Fibroblast of skin of back (primary cell): ENCODE data around the gene SDK2.
A peak's percentile ranks its signal among the peaks of the same experiment; 100 is the strongest.

Experiments used
- DNase-seq: peaks from one replicate; pipeline ENCODE4 v3.0.0-alpha.2; 2013

The SDK2 gene

DNA sequence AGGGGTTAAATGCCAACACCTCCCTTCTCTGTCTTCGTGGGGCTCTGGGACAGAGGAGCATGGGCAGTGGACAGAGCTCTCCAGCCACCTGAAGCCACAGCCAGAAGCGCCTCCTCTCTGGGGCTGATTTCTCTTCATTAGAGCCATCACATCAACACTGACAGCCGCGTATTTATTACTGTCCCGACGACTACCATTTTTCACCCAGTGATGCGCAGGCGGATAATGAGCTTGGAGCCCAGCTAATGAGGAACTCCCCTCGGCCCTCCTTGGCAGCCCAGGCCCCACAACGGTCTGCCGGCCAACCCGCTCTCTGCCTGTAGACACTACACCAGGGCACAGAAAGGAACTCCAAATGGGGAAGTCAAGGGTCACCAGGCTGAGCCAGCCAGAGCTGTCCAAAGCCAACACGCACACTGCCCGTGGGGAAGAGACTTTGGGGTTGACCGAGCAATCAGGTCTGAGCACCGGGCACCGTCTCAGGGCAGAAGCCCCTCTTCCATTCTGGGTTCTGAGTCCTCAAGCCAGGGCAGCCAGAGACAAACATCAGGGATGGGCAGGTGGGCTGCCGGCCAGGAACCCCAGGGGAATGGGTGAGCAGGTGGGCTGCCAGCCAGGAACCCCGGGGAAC, 13.2 kb downstream of the SDK2 start:
- no peak for DNase-seq

- DNase-seq: no peak
Observed at GRCh38 chr17:73630531-73630930, 13.7 kb downstream of the SDK2 start.

- DNase-seq: no peak
Observed at GRCh38 chr17:73628642-73629552, 15.3 kb downstream of the SDK2 start.

- DNase-seq: no peak
Observed at GRCh38 chr17:73625991-73626673, 18.1 kb downstream of the SDK2 start.

GRCh38 chr17:73625006-73625405, 19.2 kb downstream of the SDK2 start:
- DNase-seq: no peak

- no peak for DNase-seq
Observed at GRCh38 chr17:73624496-73624988, 19.7 kb downstream of the SDK2 start.

DNA sequence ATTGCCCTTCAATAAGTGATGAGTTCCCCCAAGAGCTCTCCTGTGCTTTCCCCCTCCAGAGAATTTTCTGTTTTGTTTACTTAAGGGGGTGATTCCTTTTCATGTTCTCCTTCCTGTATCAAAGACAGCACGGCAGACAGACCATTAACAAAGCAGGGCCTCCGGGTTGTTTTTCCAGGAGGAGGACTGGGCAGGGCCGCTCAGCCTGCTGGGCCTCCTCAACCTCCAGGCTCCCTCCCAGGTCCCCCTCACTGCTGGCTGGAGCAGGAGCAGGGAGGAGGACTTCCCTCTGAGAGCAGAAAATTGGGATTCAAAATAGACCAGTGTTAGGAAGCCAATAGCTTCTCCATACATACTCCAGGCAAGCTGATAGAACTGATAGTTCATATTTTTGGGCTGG, 20.4 kb downstream of the SDK2 start:
- DNase-seq: no peak

GRCh38 chr17:73623247-73623646, 21.0 kb downstream of the SDK2 start:
- DNase-seq: no peak

GRCh38 chr17:73622381-73622780, 21.9 kb downstream of the SDK2 start:
- DNase-seq: no peak

- no peak for DNase-seq
Observed at GRCh38 chr17:73621685-73622084, 22.6 kb downstream of the SDK2 start.

GRCh38 chr17:73620414-73620813, 23.8 kb downstream of the SDK2 start:
- DNase-seq: no peak

DNA sequence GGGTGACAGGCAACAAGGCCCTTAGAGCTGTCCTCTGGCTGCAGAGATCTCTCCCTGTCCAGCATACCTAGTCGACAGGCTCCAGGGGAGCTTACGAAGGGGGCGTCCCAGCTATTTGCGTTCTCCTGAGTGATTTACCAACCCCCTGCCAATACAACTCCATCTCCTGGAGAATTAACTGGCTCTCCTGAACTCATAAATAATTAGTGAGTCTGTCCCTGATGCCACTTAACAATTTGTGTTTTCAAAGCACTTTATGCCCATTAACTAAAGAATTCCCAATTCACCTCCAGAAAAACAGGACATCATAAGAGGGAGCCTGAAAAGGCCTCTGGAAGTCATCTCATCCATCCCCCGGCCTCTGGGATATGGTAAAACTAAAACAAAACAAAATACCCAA, 26.7 kb downstream of the SDK2 start:
- no peak for DNase-seq

DNA sequence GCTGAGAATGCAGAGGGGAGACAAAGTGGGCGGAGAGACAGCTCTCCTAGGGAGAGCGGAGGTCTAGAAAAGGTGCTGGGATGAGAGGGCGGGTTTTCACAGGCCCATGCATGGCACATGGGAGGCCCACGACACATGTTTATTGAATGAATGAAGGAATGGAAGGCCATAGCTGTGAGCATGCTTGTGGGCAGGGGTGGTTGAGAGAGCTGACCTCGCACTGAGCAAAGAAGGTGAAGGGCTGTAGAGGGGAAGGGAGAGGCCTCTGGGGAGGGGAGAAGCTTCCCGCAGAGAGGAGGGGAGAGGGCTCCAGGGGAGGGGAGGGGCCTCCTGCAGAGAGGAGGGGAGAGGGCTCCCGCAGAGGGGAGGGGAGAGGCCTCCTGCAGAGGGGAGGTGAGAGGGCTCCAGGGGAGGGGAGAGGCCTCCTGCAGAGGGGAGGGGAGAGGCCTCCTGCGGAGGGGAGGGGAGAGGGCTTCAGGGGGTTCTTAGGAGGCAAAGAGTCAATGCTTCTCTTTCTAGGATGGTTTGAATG, 27.3 kb downstream of the SDK2 start:
- no peak for DNase-seq

GRCh38 chr17:73616120-73616872, 27.9 kb downstream of the SDK2 start:
- no peak for DNase-seq

DNA sequence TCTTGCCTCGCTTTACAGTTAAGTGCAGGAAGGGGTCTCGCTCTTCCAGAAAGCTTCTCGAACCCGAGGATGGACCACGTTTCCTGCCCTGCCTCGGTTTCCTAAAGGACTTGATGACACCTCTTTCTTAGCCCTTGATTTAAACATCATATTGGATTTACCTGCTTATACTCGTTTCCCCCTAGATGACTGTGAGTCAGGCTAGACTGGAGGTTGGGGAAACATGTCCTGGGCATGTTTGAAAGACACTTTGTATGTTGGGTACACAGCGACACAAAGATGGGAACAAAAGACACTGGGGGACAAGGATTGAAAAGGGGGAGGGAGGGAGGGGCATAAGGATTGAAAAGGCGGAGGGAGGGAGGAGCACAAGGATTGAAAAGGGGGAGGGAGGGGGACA, 30.0 kb downstream of the SDK2 start:
- no peak for DNase-seq

DNA sequence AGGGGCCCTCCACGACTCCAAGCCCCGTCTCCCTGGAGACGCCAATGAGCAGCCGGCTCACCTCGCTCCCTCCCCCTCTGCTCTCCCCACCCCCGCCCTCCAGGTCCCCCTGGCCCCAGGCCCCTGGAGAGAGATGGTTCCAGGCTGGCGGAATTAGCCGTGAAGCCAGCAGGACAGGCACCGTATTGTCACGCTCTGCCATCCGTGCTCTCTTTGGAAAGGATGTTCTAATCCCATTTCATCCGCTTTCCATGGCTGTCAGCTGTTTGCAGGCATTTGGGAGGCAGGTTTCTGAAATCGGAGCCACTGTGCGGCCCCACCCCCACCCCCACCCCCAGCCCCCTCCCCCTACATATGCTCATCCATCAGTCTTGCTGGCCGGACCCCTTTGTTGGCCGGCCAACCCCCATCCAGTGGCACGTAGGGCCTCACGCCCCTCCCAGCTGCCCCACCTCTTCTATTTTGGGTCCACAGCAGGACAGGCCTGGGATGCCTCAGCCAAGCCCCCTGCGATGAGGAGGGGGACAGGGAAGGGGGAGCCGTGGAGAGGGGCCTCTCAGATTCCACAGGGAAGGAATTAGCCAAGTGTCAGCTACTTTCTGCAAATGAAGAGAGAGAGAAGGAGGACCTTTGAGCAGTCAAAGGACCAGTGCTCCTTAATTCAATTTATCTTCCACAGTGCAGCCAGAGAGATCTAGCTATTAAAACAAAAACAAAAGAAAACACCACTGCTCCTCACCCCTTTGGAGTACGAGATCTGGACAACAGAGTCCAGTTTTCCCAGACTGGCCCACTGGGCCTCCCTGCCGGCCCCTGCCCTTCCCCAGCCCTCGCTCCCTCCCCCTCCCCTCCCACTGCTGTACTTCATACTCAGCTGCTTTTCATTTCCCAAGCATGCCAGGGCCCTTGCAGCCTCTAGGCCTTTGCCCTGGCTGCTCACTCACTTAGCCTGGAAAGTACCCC, 30.7 kb downstream of the SDK2 start:
- DNase-seq: no peak

DNA sequence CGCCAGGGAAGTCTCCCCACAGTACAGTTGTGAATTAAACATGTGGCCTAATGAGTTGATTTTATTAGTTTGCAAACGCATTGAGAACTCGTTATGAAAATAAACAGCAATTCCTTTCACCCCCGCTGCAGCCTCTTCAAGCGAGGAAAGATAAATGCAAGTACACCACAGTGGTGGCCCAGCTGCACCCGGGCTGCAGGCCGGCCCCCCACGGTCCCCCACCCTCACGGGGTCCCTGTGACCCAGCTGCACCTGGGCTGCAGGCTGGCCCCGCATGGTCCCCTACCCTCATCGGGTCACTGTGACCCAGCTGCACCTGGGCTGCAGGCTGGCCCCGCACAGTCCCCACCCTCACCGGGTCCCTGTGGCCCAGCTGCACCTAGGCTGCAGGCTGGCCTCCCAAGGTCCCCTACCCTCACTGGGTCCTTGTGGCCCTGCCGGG, 32.2 kb downstream of the SDK2 start:
- DNase-seq: no peak

DNA sequence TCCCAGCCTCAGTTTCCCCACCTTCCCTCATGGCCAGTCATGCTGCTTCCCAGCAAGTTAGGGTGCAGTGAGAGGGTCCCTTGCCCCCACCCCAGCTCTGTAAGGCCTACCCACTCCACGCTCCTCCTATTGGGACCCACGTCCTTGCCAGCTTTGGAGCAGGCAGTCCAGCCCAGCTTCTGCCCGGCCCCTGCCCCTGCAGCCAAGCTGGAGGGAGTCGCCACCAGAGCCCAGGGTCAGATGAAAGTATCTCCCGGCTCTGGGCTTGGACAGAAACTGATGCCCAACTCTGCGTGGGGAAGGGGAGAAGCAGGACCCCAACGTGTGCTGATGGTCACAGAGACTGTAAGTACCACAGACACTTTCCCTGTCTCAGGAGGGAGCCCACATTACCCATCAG, 32.6 kb downstream of the SDK2 start:
- DNase-seq: no peak

- DNase-seq: peak; percentile 22
Observed at GRCh38 chr17:73610331-73610911, 33.8 kb downstream of the SDK2 start.

GRCh38 chr17:73609758-73610157, 34.5 kb downstream of the SDK2 start:
- no peak for DNase-seq

DNA sequence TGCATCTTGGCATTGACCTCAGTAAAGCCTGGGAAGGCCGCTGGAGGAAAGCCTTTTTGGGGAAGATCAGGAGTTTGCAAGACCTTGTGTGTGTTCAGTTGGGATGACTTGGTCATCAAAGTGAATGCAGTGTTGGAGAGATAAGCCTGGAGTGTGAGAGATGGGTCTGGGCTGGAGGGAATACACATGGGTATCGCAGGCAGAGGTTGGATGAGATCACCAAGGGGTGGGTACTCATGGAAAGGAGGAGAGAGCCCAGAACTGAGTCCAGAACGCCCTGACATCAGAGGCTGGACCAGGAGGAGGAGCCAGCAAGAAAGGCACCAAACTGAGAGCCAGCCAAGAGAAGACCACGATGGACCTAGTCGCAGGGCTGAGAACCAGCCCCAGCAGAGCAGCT, 35.2 kb downstream of the SDK2 start:
- DNase-seq: no peak
